IMR-90 (cell line): ENCODE data around the gene PLA2G3. TPM values are rescaled to one million over a fixed set of nuclear protein-coding genes. Genes with fewer than 3 reads are reported as not detected.
A peak's percentile ranks its signal among the peaks of the same experiment; 100 is the strongest.

Experiments
- ATAC-seq: fragments of 200-7000 bp; cut with Tn5 transposase; 2 replicates; pipeline ENCODE4 v1.9.1; 2020; ENCODE audit warnings: low read depth, mild to moderate bottlenecking, moderate library complexity
- BruUV-seq: library from RNA; stranded (reverse); fragments of 400-500 nt; replicated peaks from 2 replicates; lab custom pipeline; 2021; lab: Mats Ljungman, UMichigan
- CTCF ChIA-PET: fragments of 300-600 bp; formaldehyde crosslinking; extraction: SDS; loops from one replicate; lab custom pipeline; 2021; ENCODE audit warnings: antibody characterized with exemption; lab: Yijun Ruan, JAX
- POLR2A ChIA-PET: fragments of 300-600 bp; sonication (Branson Sonifier 250); formaldehyde crosslinking; loops from one replicate; lab custom pipeline; 2022; ENCODE audit warnings: antibody characterized with exemption; ENCODE audit not compliant: unreplicated experiment; lab: Charles Lee
- DNase-seq: peaks from one replicate; pipeline ENCODE4 v3.0.0; 2013
- H2AFZ ChIP-seq: replicated peaks from 2 replicates; pipeline ENCODE3; 2013; ENCODE audit warnings: low read length, mild to moderate bottlenecking; ENCODE audit not compliant: poor library complexity
- H2AK5ac ChIP-seq: 2 replicates; pipeline ENCODE4 v1.6.1; 2013; ENCODE audit warnings: low read depth, low read length, inconsistent platforms
- H2AK9ac ChIP-seq: replicated peaks from 2 replicates; pipeline ENCODE3; 2013; ENCODE audit warnings: mild to moderate bottlenecking, low read depth, low read length, moderate library complexity; ENCODE audit not compliant: poor library complexity
- H2BK120ac ChIP-seq: 2 replicates; pipeline ENCODE4 v1.6.1; 2013; ENCODE audit warnings: low read depth, low read length, inconsistent platforms
- H2BK15ac ChIP-seq: 3 replicates; pipeline ENCODE4 v1.6.1; 2013; ENCODE audit warnings: low read depth, low read length, inconsistent platforms
- H2BK20ac ChIP-seq: 2 replicates; pipeline ENCODE4 v1.6.1; 2013; ENCODE audit warnings: low read depth, mild to moderate bottlenecking, inconsistent platforms, low read length, moderate library complexity
- H2BK5ac ChIP-seq: 2 replicates; pipeline ENCODE4 v1.6.1; 2013; ENCODE audit warnings: mild to moderate bottlenecking, low read depth, low read length, inconsistent platforms; ENCODE audit not compliant: poor library complexity, severe bottlenecking
- H3K14ac ChIP-seq: replicated peaks from 2 replicates; pipeline ENCODE4 v1.6.1; 2013; ENCODE audit warnings: low read depth, low read length, inconsistent platforms
- H3K18ac ChIP-seq: 2 replicates; pipeline ENCODE4 v1.6.1; 2013; ENCODE audit warnings: low read depth, low read length, control low read depth
- H3K23ac ChIP-seq: 2 replicates; pipeline ENCODE4 v1.6.1; 2013; ENCODE audit warnings: low read depth, low read length, inconsistent platforms
- H3K27ac ChIP-seq: 2 replicates; pipeline ENCODE4 v1.5.1; 2013; ENCODE audit warnings: mild to moderate bottlenecking, control low read depth, low read length; ENCODE audit not compliant: insufficient read depth
- H3K27me3 ChIP-seq: 2 replicates; pipeline ENCODE4 v1.6.1; 2013; ENCODE audit warnings: low read length; ENCODE audit not compliant: control insufficient read depth, insufficient read depth
- H3K36me3 ChIP-seq: 2 replicates; pipeline ENCODE4 v1.6.1; 2013; ENCODE audit warnings: low read length, mixed read lengths; ENCODE audit not compliant: control insufficient read depth, insufficient read depth
- H3K4ac ChIP-seq: 2 replicates; pipeline ENCODE4 v1.6.1; 2013; ENCODE audit warnings: low read depth, low read length, inconsistent platforms
- H3K4me1 ChIP-seq: 2 replicates; pipeline ENCODE4 v1.6.1; 2013; ENCODE audit warnings: low read length, mixed read lengths; ENCODE audit not compliant: control insufficient read depth, insufficient read depth
- H3K4me2 ChIP-seq: 2 replicates; pipeline ENCODE4 v1.6.1; 2013; ENCODE audit warnings: low read depth, mild to moderate bottlenecking, control low read depth, low read length, moderate library complexity
- H3K4me3 ChIP-seq: 2 replicates; pipeline ENCODE4 v1.5.1; 2013; ENCODE audit warnings: low read depth, mild to moderate bottlenecking, control low read depth, low read length, moderate library complexity; ENCODE audit not compliant: insufficient read depth
- H3K56ac ChIP-seq: 2 replicates; pipeline ENCODE4 v1.6.1; 2013; ENCODE audit warnings: low read length, inconsistent platforms; ENCODE audit not compliant: insufficient read depth; ENCODE audit errors: extremely low read depth
- H3K79me1 ChIP-seq, 2 experiments: 2 replicates each; pipeline ENCODE4 v1.6.1; 2013; ENCODE audit warnings: low read length in 2 of 2, inconsistent platforms in 1 of 2, low read depth in 1 of 2
- H3K9ac ChIP-seq: 2 replicates; pipeline ENCODE4 v1.6.1; 2013; ENCODE audit warnings: low read depth, low read length, control low read depth
- H3K9me1 ChIP-seq: 2 replicates; pipeline ENCODE4 v1.6.1; 2013; ENCODE audit warnings: low read length, inconsistent platforms; ENCODE audit not compliant: insufficient read depth
- H3K9me3 ChIP-seq: 2 replicates; pipeline ENCODE4 v1.6.1; 2013; ENCODE audit warnings: low read length; ENCODE audit not compliant: control insufficient read depth, insufficient read depth
- H4K20me1 ChIP-seq: 2 replicates; pipeline ENCODE4 v1.6.1; 2013; ENCODE audit warnings: low read length, inconsistent platforms; ENCODE audit not compliant: insufficient read depth
- H4K5ac ChIP-seq: 2 replicates; pipeline ENCODE4 v1.6.1; 2013; ENCODE audit warnings: mild to moderate bottlenecking, low read depth, low read length, control low read depth
- H4K8ac ChIP-seq, 2 experiments: 2 replicates each; pipeline ENCODE4 v1.6.1; 2013; ENCODE audit warnings: low read depth in 2 of 2, low read length in 2 of 2, control low read depth in 1 of 2, inconsistent platforms in 1 of 2
- H4K91ac ChIP-seq: 2 replicates; pipeline ENCODE4 v1.6.1; 2013; ENCODE audit warnings: low read depth, low read length, inconsistent platforms; ENCODE audit not compliant: insufficient read depth
- CHD1 ChIP-seq: IDR thresholded peaks from 2 replicates; pipeline ENCODE4 v1.6.1; 2012; ENCODE audit warnings: low read depth, low read length, improper control_type of control experiment
- RAD21 ChIP-seq: IDR thresholded peaks from 2 replicates; pipeline ENCODE4 v1.6.1; 2012; ENCODE audit warnings: low read length, improper control_type of control experiment
- WGBS, 2 experiments: methylation state at CpG; one replicate each; pipeline versions ENCODE4 v1.1.5 to v1.1.7; 2013; ENCODE audit warnings: missing lambda C conversion rate in 2 of 2; ENCODE audit not compliant: insufficient read length in 1 of 2; ENCODE audit errors: extremely low coverage in 2 of 2; 5-methylcytosine and 5-hydroxymethylcytosine counted together
- dilution Hi-C: fragments of 300-500 bp; cut with HindIII; formaldehyde crosslinking; loops from one replicate; pipeline ENCODE4 v1.14.3; 2018; ENCODE audit warnings: low sequenced_read_pairs; ENCODE audit not compliant: unreplicated experiment
- in situ Hi-C: fragments of 300-500 bp; cut with MboI; formaldehyde crosslinking; loops from 3 replicates; pipeline ENCODE4 v1.14.3; 2019; ENCODE audit warnings: low sequenced_read_pairs, inconsistent platforms, mixed read lengths
- intact Hi-C: fragments of 100-400 bp; cut with micrococcal nuclease; formaldehyde crosslinking; loops from 2 replicates; pipeline ENCODE4 v1.10.0; 2022
- polyA plus RNA-seq, 3 experiments: library from polyadenylated mRNA; depleted of rRNA; stranded (reverse); fragments of >200 nt; gene quantifications; 2 replicates each; pipeline ENCODE4 v1.2.3, GENCODE V29; 2012; ENCODE audit warnings: low replicate concordance in 1 of 3
- total RNA-seq: library from RNA; depleted of rRNA; stranded (reverse); fragments of >200 nt; gene quantifications from 2 replicates; pipeline ENCODE4 v1.2.3, GENCODE V29; 2012
- TF ChIP-seq, protein P1 (sequence below): conservative IDR thresholded peaks from 2 replicates; pipeline ENCODE4 v1.5.1; 2012; ENCODE audit warnings: mild to moderate bottlenecking, low read depth, low read length, improper control_type of control experiment

Gene PLA2G3
- total and polyA plus RNA-seq, 2 of the 4 experiments (the other 2 are of a cell fraction), result under 0.01 to 0.12 TPM

DNA sequence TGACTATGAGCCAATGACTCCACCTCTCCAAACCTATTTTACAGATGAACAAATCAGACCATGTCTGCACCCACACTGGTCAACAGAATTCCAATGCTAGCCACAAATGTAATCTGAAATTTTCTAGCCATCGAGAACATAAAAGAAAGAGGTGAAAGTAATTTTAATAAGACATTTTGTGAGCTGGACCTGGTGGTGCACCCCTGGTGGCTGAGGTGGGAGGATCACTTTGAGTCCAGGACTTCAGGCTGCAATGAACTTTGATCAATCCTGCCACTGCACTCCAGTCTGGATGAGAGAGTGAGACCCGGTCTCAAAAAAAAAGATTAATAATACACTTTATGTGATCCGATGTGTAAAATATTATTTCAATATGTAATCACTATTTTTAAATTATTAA lies 10.3 kb upstream of the PLA2G3 start:
- Histone ChIP-seq H3K4ac (no peak overlapping the region), H2BK15ac (no peak overlapping the region), H2BK20ac (no peak overlapping the region; the same call in 1 of the 2 replicates), H3K18ac (no peak overlapping the region), H3K9me3 (no peaks in the 10 kb centered on the region), H3K23ac (no peak overlapping the region), H3K9ac (no peak overlapping the region), H3K4me3 (no peak overlapping the region), H3K56ac (no peak overlapping the region), H3K36me3 (no peaks in the 10 kb centered on the region), H2BK120ac (no peak overlapping the region), H3K27me3 (no peaks in the 10 kb centered on the region), H3K79me1 (0 out of 4 replicates have a peak, but pooled peaks cover 0 to 4% of the 10 kb centered on the region in 2 experiments), H2AK9ac (no peak overlapping the region), H4K91ac (no peak overlapping the region), H4K8ac (no peak overlapping the region), H2AFZ (no peak overlapping the region), H3K27ac (no peak overlapping the region), H4K20me1 (no peaks in the 10 kb centered on the region), H3K9me1 (peaks cover 6% of the 10 kb centered on the region), H3K14ac (no peak overlapping the region), H3K4me1 (peaks cover 10% of the 10 kb centered on the region), H4K5ac (no peak overlapping the region), H3K4me2 (no peak overlapping the region), H2AK5ac (no peak overlapping the region), H2BK5ac (no peak overlapping the region)
- dilution Hi-C loops (no loop called here), intact Hi-C loops (no loop called here), in situ Hi-C loops (no loop called here)
- DNase-seq (no peak), ATAC-seq (no peak)
- WGBS, 2 experiments, result no CpG with 5 or more reads among the region's 3 CpGs
- ChIA-PET CTCF (interaction anchor here (0.6 to 1.0 kb wide), 2 partner anchors 9 to 471 kb away, joined by 3 read pairs; no protein-coding TSS in a partner anchor), POLR2A (no interaction called here)
- TF ChIP-seq, protein P1, sequence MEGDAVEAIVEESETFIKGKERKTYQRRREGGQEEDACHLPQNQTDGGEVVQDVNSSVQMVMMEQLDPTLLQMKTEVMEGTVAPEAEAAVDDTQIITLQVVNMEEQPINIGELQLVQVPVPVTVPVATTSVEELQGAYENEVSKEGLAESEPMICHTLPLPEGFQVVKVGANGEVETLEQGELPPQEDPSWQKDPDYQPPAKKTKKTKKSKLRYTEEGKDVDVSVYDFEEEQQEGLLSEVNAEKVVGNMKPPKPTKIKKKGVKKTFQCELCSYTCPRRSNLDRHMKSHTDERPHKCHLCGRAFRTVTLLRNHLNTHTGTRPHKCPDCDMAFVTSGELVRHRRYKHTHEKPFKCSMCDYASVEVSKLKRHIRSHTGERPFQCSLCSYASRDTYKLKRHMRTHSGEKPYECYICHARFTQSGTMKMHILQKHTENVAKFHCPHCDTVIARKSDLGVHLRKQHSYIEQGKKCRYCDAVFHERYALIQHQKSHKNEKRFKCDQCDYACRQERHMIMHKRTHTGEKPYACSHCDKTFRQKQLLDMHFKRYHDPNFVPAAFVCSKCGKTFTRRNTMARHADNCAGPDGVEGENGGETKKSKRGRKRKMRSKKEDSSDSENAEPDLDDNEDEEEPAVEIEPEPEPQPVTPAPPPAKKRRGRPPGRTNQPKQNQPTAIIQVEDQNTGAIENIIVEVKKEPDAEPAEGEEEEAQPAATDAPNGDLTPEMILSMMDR, result peak; percentile 28; the same call in 1 of the 2 replicates
- TF ChIP-seq CHD1 (no peak), RAD21 (0 out of 2 replicates have a peak, but pooled peaks have one; percentile 3)
- no TSS peak for BruUV-seq
